Fibroblast of skin of scalp (primary cell): ENCODE results near the gene PTPRD.
"Not testable (repeated sequence)": the region's sequence is repeated elsewhere in the genome, so short reads cannot be mapped to it uniquely, and the experiment has no call there.

Source experiments
- DNase-seq: peaks from one replicate; pipeline ENCODE4 v3.0.0-alpha.2; 2013

Gene PTPRD

DNA sequence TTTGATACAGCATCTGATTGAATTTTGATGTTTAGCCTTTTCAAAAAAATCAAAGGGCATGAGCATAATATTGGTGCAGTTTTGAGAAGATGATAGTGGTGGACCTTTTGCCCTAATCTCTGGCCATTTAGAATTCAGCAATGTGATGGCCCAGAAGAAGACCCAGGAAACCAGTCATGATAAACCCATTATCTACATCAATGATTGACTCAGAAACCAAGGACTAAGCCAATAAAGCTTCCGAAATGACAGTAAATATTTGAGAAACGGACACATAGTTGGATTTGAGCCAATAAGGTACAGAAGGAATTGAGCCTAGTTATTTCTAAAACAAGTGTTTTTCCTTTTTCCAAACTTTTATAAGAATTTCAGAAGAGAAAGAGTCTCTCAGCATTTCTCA lies 1654.4 kb downstream of the PTPRD start:
- no peak for DNase-seq

- DNase-seq = no peak
These were observed 1657.5 kb downstream of the PTPRD start for GRCh38 chr9:8955315-8955714.

DNA sequence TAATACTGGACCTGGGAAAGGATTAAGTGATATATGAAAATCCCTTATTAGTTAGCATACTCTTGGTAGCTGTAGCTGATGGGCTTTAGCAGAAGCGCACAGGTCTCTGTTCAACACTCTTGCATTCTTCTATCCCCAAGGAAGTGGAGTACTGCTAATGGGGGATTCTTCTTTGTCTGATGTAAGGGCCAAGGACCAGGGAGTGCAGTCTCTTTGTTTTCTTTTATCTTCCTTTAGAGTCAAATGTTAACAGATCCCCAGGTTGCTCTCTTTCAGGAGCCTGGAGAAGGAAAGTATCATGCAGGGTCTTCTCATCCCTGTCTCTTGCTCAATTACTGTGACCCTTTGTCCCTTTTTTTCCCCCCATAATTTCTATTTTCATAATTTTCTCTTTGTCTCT lies 1666.3 kb downstream of the PTPRD start:
- DNase-seq = no peak

- no peak for DNase-seq
These were observed 1669.4 kb downstream of the PTPRD start for GRCh38 chr9:8943392-8943791.

DNA sequence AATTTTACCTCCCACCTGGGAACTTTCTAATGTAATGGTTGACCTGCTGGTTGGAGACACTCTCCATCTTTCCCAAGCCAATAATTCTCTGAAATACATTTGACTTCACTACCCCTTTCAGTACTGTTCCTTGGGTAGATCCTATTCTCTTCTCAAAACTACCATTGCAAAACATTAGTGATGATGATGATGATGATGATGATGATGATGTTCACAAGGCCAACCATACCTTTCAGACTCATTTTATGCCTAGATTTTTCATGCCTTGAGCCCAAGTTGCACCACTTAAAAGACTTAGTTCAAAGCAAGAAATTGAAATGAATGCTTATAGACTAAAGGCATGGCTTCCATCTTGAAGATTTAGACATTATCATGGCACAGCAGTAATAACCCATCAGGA lies 1672.2 kb downstream of the PTPRD start:
- DNase-seq = no peak

- DNase-seq = no peak
These were observed 1686.3 kb downstream of the PTPRD start for GRCh38 chr9:8926461-8926860.

- peak; percentile 64 for DNase-seq
These were observed 1688.2 kb downstream of the PTPRD start for GRCh38 chr9:8924562-8924961.

GRCh38 chr9:8920478-8921183 lies 1692.2 kb downstream of the PTPRD start:
- DNase-seq = not testable (repeated sequence)

DNA sequence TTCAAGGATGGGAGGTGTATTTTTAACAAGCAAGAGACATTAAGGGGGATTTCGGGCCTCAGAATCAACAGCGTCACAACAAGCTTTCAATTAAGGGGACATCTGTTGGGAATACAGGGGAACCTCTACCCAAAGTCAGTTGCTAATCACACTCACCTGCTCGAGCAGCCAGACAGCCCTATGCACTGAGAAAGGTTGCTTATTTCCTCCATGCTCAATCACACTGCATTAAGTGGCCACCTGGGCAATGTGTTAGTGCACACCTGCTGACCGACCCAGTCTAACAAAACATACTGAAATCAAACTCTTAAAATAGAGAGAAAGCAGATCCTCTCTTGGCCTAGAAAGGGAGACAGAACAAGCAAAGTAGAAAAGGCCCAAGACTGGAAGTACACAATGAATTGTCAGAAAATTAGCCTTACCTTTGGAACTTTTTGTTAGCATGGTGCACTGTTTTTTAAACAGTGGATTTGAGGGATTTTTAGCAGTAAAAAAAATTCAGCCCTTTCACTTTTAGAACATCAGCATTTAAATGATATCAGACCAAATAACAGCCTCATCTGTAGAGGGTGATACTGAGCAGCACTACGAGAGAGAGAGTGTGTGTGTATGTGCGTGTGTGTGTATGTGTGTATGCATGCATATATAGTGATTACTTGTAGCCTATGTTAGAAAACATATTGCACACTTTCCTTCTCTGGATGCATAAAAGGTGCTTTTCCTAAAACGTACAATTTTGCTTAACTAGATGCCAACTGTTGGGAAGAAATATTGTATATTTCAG lies 1694.7 kb downstream of the PTPRD start:
- DNase-seq = no peak

DNA sequence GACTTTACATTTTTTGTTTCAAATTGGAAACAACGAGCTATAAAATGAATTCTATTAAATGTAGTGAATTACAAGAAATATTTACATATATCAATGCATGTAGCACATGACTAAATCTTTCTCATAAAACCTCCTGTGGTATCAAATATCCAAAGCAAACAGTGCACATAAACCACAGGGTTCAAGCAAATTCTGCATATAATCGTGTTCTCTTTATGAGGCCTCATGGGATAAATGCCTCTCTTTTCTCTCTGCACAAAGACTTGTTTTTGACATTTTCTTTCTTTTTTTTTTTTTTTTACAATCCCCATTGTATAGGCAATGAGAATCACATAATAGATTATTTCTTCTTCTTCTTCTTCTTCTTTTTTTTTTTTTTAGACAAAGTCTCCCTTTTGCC lies 1696.0 kb downstream of the PTPRD start:
- no peak for DNase-seq

GRCh38 chr9:8907868-8908267 lies 1704.9 kb downstream of the PTPRD start:
- DNase-seq = no peak

GRCh38 chr9:8905731-8906130 lies 1707.1 kb downstream of the PTPRD start:
- no peak for DNase-seq

GRCh38 chr9:8904771-8905515 lies 1707.9 kb downstream of the PTPRD start:
- DNase-seq = no peak

DNA sequence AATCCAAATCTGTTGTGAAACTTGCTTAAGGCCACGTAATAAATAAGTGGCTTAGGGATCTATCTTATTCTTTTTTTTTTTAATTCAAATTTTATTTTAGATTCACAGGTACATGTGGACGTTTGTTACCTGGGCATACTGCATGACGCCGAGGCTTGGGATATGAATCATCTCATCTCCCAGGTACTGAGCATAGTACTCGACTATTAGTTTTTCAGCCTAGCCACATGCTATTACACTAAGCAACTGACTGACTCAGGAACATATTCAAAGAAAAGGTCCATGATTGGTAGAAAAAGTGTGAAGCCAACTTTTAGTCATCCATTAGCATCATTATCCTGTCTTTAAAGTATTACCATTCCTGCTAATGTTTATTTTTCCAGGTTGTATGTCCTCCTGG lies 1709.7 kb downstream of the PTPRD start:
- no peak for DNase-seq

- no peak for DNase-seq
These were observed 1711.7 kb downstream of the PTPRD start for GRCh38 chr9:8901146-8901545.

GRCh38 chr9:8899511-8899910 lies 1713.3 kb downstream of the PTPRD start:
- DNase-seq = no peak

DNA sequence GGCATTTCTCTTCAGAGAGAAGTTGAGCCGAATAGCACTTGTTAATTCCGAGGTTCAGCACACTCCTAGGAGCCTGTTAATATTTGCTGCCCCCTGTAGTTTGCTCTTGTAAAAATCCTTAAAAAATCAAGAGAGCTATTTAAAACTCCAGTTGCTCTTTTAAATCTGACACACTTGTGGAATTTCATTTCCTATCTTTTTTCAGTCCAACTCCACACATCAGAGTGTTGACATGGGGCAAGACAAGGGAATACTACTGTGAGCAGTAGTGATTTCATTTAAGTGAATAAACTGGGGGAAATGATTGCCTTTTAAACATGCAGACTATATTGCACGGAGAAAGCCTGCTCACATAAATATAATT lies 1717.0 kb downstream of the PTPRD start:
- peak; percentile 49 for DNase-seq

- DNase-seq = no peak
These were observed 1717.5 kb downstream of the PTPRD start for GRCh38 chr9:8895106-8895860.

GRCh38 chr9:8890695-8891094 lies 1722.1 kb downstream of the PTPRD start:
- DNase-seq = no peak

DNA sequence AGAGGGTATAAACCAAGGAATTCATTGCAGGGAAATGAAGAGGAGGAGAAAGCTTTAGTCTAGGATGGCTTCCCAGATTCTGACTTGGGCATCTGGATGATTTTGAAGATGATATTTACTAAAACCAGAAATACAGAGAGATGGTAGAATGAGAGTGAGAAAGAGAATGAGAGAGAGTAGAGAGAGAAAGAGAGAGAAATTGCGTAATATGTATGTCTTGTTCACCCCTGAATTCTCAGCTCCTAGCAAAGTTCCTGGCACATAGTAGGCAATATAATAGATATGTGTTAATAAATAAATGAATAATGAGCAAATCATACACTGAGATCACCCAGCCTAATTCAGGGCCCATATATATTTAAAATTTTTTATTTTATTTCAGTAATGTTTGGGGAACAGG lies 1723.7 kb downstream of the PTPRD start:
- DNase-seq = no peak

DNA sequence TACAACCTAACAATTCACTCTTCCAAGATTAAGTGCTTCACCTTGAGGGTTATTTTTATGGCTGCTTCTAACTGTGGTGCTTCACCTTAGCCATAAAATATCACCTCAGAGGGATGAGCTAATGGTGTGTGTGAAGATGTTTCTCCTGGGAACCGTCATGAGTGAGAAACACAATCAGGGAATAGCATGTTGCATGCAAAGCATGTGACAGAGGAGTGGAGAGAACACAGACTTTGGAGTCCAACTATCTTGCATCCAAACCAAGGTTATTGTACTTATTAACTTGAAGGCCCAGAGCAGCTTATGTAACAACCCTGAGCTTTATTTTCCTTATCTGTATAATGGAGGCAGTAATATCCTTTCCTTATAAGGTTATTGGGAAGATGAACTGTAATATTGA lies 1724.2 kb downstream of the PTPRD start:
- DNase-seq = no peak

- DNase-seq = no peak
These were observed 1725.4 kb downstream of the PTPRD start for GRCh38 chr9:8887369-8887768.

- no peak for DNase-seq
These were observed 1729.5 kb downstream of the PTPRD start for GRCh38 chr9:8883321-8883720.
